Ascending aorta (tissue), 2 donors: ENCODE measurements around the gene SMIM10L1. TPM values are rescaled to one million over a fixed set of nuclear protein-coding genes. Genes with fewer than 3 reads are reported as not detected.

Source experiments
- DNase-seq, 2 donors: peaks; one replicate each; pipeline ENCODE4 v3.0.0-alpha.2; 2019; ENCODE audit warnings: low spot score in 2 of 2
- H3K27ac ChIP-seq, 2 donors: fragments of 200-600 bp; sonication (generic); one replicate each; pipeline ENCODE4 v1.5.1; 2016 to 2017; ENCODE audit warnings: mild to moderate bottlenecking in 1 of 2
- H3K27me3 ChIP-seq: fragments of 200-600 bp; sonication (generic); one replicate; pipeline ENCODE4 v1.5.1; 2017
- H3K36me3 ChIP-seq, 2 donors: fragments of 200-600 bp; sonication (generic); one replicate each; pipeline ENCODE4 v1.5.1; 2016
- H3K4me1 ChIP-seq, 2 donors: fragments of 200-600 bp; sonication (generic); one replicate each; pipeline ENCODE4 v1.5.1; 2016 to 2017; ENCODE audit warnings: mild to moderate bottlenecking in 1 of 2
- H3K4me3 ChIP-seq, 2 donors: fragments of 200-600 bp; sonication (generic); one replicate each; pipeline ENCODE4 v1.5.1; 2016 to 2017; ENCODE audit warnings: mild to moderate bottlenecking in 1 of 2
- H3K9me3 ChIP-seq, 2 donors: fragments of 200-600 bp; sonication (generic); one replicate each; pipeline ENCODE4 v1.5.1; 2016
- intact Hi-C: fragments of 100-400 bp; cut with DNase I; formaldehyde crosslinking; loops from one replicate; pipeline ENCODE4 v1.15.1; 2023
- total RNA-seq: library from RNA; depleted of rRNA; stranded (reverse); fragments of >200 nt; gene quantifications from one replicate; pipeline ENCODE4 v1.1.0, GENCODE V29; 2016
- TF ChIP-seq, protein P1 (sequence below), 3 experiments: fragments of 200-600 bp in 2 of 3; fragments of 450-650 bp in 1 of 3; sonication (generic) in 2 of 3; IDR thresholded peaks; one replicate each; pipeline ENCODE4 v1.5.1; 2016 to 2019; ENCODE audit warnings: antibody characterized with exemption in 3 of 3, mild to moderate bottlenecking in 1 of 3, moderate library complexity in 1 of 3

Gene SMIM10L1
- total RNA-seq, 1 donor from 2014 or later = 8.0 TPM

DNA sequence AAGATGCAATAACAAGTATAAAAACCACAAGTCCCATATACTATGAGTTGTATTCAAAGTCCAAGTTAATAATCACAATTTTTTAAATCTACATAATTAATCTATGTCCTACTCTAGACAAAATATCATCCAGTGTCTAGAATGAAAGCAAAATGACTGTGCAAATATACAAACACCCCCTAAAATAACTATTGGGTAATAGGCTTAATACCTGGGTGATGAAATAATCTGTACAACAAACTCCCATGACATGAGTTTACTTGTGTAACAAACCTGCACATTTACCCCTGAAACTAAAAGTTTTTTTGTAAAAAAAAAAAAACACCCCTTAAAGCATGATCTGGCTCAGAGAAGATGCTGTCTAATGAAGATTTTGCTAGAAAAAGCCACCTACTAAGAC is 11.5 kb downstream of the SMIM10L1 start:
- Histone ChIP-seq H3K9me3 (no peaks in the 10 kb centered on the region), H3K36me3 (no peaks in the 10 kb centered on the region), H3K4me1 (no peaks in the 10 kb centered on the region), H3K27ac (no peak overlapping the region), H3K4me3 (no peak overlapping the region), H3K27me3 (no peaks in the 10 kb centered on the region)
- intact Hi-C loops = no loop called here
- TF ChIP-seq, protein P1, sequence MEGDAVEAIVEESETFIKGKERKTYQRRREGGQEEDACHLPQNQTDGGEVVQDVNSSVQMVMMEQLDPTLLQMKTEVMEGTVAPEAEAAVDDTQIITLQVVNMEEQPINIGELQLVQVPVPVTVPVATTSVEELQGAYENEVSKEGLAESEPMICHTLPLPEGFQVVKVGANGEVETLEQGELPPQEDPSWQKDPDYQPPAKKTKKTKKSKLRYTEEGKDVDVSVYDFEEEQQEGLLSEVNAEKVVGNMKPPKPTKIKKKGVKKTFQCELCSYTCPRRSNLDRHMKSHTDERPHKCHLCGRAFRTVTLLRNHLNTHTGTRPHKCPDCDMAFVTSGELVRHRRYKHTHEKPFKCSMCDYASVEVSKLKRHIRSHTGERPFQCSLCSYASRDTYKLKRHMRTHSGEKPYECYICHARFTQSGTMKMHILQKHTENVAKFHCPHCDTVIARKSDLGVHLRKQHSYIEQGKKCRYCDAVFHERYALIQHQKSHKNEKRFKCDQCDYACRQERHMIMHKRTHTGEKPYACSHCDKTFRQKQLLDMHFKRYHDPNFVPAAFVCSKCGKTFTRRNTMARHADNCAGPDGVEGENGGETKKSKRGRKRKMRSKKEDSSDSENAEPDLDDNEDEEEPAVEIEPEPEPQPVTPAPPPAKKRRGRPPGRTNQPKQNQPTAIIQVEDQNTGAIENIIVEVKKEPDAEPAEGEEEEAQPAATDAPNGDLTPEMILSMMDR (IDR thresholded peaks at IDR 0.05) = no peak
- DNase-seq = no peak

DNA sequence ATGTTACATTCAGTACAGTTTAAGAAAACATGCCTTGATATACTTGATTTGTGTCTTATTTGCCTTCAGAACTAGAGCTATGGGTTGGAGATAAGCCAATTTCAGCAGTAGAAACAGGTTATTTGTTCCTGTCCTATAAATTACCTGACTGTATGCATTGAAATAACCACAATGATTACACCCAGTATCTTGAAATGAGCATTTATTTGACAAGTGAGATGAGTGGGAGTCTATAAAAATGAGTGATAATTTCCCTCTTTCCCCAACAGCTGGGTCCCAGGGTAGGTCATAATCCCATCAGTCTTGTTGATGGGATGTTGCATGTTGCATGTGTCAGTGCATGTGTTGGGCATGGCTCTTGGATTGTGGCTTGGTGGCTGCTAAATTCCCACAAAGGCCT is 12.0 kb downstream of the SMIM10L1 start:
- H3K4me3 ChIP-seq = no peak overlapping the region
- intact Hi-C loops = no loop called here
- H3K36me3 ChIP-seq = no peaks in the 10 kb centered on the region
- DNase-seq = no peak
- no peaks in the 10 kb centered on the region for H3K4me1 ChIP-seq
- no peaks in the 10 kb centered on the region for H3K27me3 ChIP-seq
- no peaks in the 10 kb centered on the region for H3K9me3 ChIP-seq
- H3K27ac ChIP-seq = no peak overlapping the region
- TF ChIP-seq, protein P1 (IDR thresholded peaks at IDR 0.05) = no peak

DNA sequence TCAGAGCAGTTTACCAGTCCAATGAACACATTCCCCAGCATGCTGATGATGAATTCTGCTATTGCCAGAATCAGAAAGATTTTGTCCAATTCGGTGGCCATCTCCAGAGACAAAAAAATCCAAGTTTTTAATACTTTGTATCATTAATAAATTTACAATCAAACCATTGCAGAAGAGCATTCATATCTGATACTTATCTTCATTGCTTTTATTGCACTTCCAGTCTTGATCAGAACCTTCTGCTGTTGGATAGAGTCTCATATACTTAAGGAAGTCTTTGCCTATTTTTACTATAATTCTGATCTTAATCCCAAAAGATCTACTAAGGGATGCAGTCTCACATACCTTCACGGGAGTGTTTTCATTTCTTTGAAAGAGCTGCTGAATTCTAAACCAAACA is 15.8 kb downstream of the SMIM10L1 start, which contains the start of gene TAS2R42:
Gene TAS2R42 (minus strand): TSS at position 101 of the 400 bp plus-strand sequence. CDS start 0 bp downstream, at position 101.
- Histone ChIP-seq H3K27ac (no peak within 1 kb of the TSS), H3K9me3 (no peaks in the 10 kb centered on the region), H3K27me3 (no peaks in the 10 kb centered on the region), H3K36me3 (no peaks in the 10 kb centered on the region), H3K4me1 (no peaks in the 10 kb centered on the region), H3K4me3 (no peak within 1 kb of the TSS)
- DNase-seq = no peak
- TF ChIP-seq, protein P1 (IDR thresholded peaks at IDR 0.05) = no peak
- intact Hi-C loops = no loop called here

DNA sequence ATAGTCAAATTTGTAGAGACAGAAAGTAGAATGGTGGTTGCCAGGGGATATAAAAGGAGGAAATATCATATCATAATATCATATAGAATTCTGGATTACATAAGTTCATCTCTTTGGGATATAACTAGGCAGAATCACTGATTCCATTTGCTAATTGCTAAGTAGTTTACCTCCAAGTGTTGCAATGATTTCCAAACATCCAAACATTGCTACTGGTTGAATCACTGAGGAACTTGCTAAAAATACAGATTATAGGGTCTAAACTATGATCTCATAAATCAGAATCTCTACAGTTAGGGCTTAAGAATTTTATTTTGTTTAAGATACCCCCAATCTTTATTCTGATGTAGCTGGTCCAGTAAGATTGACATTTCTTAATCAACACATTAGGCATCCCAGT is 31.8 kb downstream of the SMIM10L1 start:
- Histone ChIP-seq H3K27me3 (no peaks in the 10 kb centered on the region), H3K4me3 (no peak overlapping the region), H3K9me3 (no peaks in the 10 kb centered on the region), H3K27ac (no peak overlapping the region), H3K4me1 (no peaks in the 10 kb centered on the region), H3K36me3 (no peaks in the 10 kb centered on the region)
- intact Hi-C loops = no loop called here
- no peak for DNase-seq
- TF ChIP-seq, protein P1 (IDR thresholded peaks at IDR 0.05) = no peak

DNA sequence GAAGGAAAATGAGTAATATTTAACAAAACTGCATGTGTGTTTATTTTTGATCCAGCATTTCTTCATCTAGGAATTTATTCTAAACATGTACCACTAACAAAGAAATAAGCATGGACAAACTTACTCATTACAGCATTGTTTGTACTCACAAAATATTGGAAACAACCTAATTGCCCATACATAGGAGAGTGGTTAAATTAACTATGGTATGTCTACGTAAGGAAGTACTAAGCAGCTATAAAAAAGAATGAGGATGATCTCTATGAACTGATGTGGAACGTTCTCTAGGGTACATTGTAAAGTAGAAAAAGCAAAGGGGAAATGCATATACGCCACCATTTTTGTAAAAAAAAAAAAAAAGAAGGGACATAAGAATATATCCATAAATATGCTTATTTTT is 33.2 kb downstream of the SMIM10L1 start:
- Histone ChIP-seq H3K4me3 (no peak overlapping the region), H3K9me3 (no peaks in the 10 kb centered on the region), H3K4me1 (no peaks in the 10 kb centered on the region), H3K36me3 (no peaks in the 10 kb centered on the region), H3K27me3 (no peaks in the 10 kb centered on the region), H3K27ac (no peak overlapping the region)
- TF ChIP-seq, protein P1 (IDR thresholded peaks at IDR 0.05) = no peak
- intact Hi-C loops = no loop called here
- DNase-seq = no peak

DNA sequence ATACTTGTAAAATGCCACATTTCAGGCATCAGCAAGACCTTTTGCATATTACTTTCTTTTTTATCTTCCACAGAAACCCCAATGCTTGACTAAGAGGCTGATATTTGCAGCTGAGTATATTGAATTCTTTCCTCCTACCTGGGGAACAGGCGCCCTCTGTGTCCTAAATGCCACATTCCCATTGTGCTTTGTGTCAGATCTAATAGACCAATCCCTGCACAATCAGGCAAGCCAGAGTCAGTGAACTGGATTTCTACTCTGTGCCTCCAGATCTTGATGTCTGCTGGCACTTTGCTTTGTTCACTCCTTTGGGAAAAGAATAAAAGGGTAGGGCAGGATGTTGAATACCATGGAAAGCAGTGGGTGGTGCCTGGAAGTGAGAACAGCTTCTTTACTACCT is 38.1 kb downstream of the SMIM10L1 start:
- H3K27ac ChIP-seq = no peak overlapping the region
- H3K36me3 ChIP-seq = no peaks in the 10 kb centered on the region
- H3K4me3 ChIP-seq = no peak overlapping the region
- no peak for DNase-seq
- intact Hi-C loops = no loop called here
- H3K27me3 ChIP-seq = no peaks in the 10 kb centered on the region
- no peaks in the 10 kb centered on the region for H3K4me1 ChIP-seq
- H3K9me3 ChIP-seq = no peaks in the 10 kb centered on the region
- TF ChIP-seq, protein P1 (IDR thresholded peaks at IDR 0.05) = no peak
